Type B pancreatic cell (in vitro differentiated cells): Measurements from ENCODE around the gene CSTPP1. TPM values are rescaled to one million over a fixed set of nuclear protein-coding genes. Genes with fewer than 3 reads are reported as not detected.
"Not testable (repeated sequence)": the region's sequence is repeated elsewhere in the genome, so short reads cannot be mapped to it uniquely, and the experiment has no call there.

ENCODE experiments used
- DNase-seq: peaks from one replicate; pipeline ENCODE4 v3.0.0; 2021; ENCODE audit warnings: mixed read lengths; ENCODE audit not compliant: unreplicated experiment; ENCODE audit errors: extremely low spot score
- H3K27ac Mint-ChIP-seq: 2 replicates; pipeline ENCODE4 v1.8.0; 2021; ENCODE audit warnings: mild to moderate bottlenecking, mixed read lengths
- H3K27me3 Mint-ChIP-seq: 2 replicates; pipeline ENCODE4 v1.8.0; 2021; ENCODE audit warnings: mixed read lengths
- H3K36me3 Mint-ChIP-seq: 2 replicates; pipeline ENCODE4 v1.8.0; 2021; ENCODE audit warnings: mixed read lengths
- H3K4me1 Mint-ChIP-seq: one replicate; pipeline ENCODE4 v1.8.0; 2021; ENCODE audit warnings: mixed read lengths; ENCODE audit not compliant: unreplicated experiment
- H3K4me3 Mint-ChIP-seq: 2 replicates; pipeline ENCODE4 v1.8.0; 2021; ENCODE audit warnings: mild to moderate bottlenecking, mixed read lengths
- H3K9me3 Mint-ChIP-seq: 2 replicates; pipeline ENCODE4 v1.8.0; 2021; ENCODE audit warnings: mixed read lengths
- total RNA-seq: library from RNA; stranded (reverse); gene quantifications from 2 replicates; pipeline ENCODE4 v1.2.1, GENCODE V29; 2021; ENCODE audit warnings: low replicate concordance
- TF ChIP-seq, protein P1 (sequence below): fragments of 200-600 bp; sonication (generic); conservative IDR thresholded peaks from 2 replicates; pipeline ENCODE4 v1.5.0; 2021; ENCODE audit warnings: antibody characterized with exemption, mild to moderate bottlenecking

CSTPP1 gene
- total RNA-seq, 1 donor from 2014 or later: 44.4 TPM

DNA sequence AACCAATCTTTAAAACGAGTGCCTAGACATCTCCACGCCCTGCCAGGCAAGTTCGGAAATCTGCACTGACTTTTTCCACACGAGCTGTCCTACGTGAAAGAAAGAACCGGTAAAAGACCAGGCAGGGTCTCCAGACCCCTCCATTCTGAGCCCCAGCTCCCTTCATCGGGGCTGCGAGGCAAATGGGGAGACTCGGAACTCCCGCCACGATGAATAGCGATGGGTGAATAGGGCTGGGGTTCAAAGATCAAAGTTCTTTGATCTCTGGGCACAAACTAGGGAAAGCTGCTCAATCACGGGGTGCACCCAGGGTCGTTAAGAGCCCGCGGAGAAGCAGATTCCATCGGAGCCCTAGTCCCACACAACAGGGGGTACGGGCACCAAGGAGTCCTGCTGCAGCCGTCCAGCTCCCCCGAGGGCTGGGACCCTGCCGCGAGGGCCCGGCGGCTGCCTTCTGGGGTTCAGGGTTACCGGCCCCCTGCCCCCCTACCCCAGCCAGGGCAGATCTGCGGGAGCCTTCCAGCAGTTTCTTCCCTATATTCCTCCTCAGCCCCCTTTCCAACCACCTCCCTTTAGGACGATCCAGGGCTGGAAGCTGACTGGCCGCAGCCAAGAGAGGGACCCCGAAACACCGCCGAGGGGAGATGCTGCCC, 19.3 kb upstream of the CSTPP1 start:
- peaks cover 20% of the 10 kb centered on the region for H3K27me3 Mint-ChIP-seq
- no peaks in the 10 kb centered on the region for H3K36me3 Mint-ChIP-seq
- peak overlapping the region; percentile 88 for H3K27ac Mint-ChIP-seq
- no peaks in the 10 kb centered on the region for H3K9me3 Mint-ChIP-seq
- TF ChIP-seq, protein P1, sequence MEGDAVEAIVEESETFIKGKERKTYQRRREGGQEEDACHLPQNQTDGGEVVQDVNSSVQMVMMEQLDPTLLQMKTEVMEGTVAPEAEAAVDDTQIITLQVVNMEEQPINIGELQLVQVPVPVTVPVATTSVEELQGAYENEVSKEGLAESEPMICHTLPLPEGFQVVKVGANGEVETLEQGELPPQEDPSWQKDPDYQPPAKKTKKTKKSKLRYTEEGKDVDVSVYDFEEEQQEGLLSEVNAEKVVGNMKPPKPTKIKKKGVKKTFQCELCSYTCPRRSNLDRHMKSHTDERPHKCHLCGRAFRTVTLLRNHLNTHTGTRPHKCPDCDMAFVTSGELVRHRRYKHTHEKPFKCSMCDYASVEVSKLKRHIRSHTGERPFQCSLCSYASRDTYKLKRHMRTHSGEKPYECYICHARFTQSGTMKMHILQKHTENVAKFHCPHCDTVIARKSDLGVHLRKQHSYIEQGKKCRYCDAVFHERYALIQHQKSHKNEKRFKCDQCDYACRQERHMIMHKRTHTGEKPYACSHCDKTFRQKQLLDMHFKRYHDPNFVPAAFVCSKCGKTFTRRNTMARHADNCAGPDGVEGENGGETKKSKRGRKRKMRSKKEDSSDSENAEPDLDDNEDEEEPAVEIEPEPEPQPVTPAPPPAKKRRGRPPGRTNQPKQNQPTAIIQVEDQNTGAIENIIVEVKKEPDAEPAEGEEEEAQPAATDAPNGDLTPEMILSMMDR: no peak
- peaks cover 60% of the 10 kb centered on the region for H3K4me1 Mint-ChIP-seq
- DNase-seq: no peak
- peak overlapping the region; percentile 94 for H3K4me3 Mint-ChIP-seq

DNA sequence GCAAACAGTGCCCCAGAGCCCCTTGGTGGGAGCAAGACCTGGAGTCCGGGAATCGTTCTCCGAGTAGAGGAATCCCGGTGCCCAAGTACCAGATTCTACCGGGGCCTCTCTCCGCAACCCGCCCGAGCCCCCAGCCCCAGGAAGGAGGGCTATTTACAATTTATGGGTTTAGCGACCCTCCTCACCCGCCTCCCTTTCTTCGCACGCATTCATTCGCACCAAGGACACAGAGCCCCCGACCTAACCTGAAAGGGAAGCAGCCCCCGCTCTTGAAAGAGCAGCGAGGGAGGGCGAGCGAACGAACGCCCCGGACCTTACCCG, 18.8 kb upstream of the CSTPP1 start:
- Mint-ChIP-seq H3K9me3 (no peaks in the 10 kb centered on the region), H3K4me3 (peak overlapping the region; percentile 94), H3K4me1 (peaks cover 55% of the 10 kb centered on the region), H3K36me3 (no peaks in the 10 kb centered on the region), H3K27ac (peak overlapping the region; percentile 70), H3K27me3 (peaks cover 20% of the 10 kb centered on the region)
- DNase-seq: no peak
- TF ChIP-seq, protein P1: no peak

DNA sequence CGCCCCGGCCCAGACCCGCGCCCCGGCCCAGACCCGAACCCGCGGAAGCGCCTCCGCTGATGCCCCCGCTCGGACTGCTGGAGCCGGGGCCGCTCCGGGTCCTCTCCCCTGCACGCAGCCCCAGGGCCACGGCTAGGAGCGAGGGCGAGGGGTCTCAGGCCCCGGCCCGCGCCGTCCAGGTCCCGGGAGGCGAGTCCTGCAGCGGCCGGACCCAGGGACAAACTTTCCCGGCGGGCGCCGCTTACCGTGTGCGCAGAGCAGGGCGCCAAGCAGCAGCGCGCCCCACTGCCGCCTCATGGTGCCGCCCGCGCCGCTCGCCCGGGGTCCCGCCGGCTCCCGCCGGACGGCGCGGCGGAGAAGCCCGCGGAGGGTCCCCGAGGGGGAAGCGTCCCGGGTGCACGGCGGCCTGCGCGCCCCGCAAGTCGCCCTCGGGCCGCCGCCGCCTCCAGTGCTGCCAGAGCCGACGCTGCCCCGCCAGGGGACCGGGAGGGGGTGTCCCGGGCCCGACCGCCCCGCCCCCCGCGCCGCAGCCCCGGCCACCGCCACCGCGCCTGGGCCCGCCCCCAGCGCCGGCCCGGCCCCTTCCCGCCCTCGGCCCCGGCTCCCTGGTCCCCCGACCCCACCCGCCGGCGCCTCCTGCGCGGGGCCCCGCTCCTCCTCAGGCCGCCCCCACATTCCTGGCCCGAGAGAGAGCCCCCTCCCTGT, 18.3 kb upstream of the CSTPP1 start, which contains the start of gene LRP4:
Gene LRP4 (minus strand): TSS at position 468 of the 705 bp plus-strand sequence. CDS start 171 bp downstream, at position 297.
- TF ChIP-seq, protein P1: no peak
- H3K4me1 Mint-ChIP-seq: peaks cover 50% of the 10 kb centered on the region
- DNase-seq: no peak
- H3K9me3 Mint-ChIP-seq: no peaks in the 10 kb centered on the region
- H3K27me3 Mint-ChIP-seq: peaks cover 18% of the 10 kb centered on the region
- H3K4me3 Mint-ChIP-seq: peak within 1 kb of the TSS; percentile 94
- no peaks in the 10 kb centered on the region for H3K36me3 Mint-ChIP-seq
- peak within 1 kb of the TSS; percentile 70 for H3K27ac Mint-ChIP-seq

DNA sequence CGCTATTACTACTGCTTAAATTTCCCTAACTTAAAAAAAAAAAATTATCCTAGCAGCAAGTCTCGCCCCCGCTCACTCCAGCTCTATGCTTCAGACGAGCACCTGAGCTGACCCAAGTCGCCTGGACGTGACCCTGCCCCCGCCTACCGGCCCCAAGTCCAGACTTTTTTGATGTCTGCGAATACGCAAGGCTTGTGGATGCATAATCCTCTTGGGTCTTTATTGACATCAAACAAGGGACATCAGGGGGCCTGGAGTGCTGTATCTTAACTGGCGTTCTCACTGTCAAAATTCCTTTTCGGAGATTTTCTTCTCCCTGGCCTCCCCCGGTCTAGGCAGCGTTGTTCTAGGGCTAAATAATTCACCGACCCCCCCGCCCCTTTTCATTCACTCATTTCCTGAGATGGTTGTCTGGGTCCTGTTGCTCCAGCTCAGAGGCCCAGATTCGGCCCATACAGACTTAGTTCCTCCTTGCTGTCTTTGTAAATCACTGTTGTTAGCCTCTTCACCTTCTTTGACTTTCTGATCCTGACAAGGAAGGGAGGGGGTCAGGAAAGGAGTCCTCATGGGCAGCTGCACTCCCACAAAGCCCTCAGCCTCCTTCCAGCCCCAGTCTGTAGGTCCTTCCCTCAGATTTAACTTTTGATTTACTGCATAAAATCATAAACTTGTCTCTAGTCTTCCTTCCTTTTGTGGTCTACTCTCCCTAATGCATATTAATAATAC, 17.6 kb upstream of the CSTPP1 start:
- Mint-ChIP-seq H3K27ac (peak overlapping the region; percentile 44), H3K4me3 (peak overlapping the region; percentile 90), H3K4me1 (peaks cover 42% of the 10 kb centered on the region), H3K36me3 (no peaks in the 10 kb centered on the region), H3K9me3 (no peaks in the 10 kb centered on the region), H3K27me3 (peaks cover 18% of the 10 kb centered on the region)
- DNase-seq: no peak
- TF ChIP-seq, protein P1: no peak

DNA sequence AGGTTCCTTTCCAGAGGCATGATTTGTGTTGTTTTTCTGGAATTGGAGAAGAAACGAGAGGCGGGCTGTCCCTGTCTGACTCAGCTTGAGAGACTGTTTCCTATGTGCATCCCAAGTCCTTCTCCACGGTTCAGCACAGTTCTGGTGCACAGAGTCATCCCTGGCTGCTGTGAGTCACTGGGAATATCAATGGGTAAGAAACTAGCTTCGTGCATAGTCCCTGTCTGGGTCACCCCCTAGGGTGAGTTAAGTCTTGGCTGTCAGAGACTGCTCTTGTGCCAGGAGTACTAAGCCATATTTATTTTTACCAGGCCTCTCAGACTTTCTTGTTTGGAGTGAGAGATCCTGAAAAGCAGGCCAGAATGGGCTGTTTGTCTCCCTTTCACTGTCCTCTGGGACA, 15.8 kb upstream of the CSTPP1 start:
- TF ChIP-seq, protein P1: no peak
- Mint-ChIP-seq H3K36me3 (no peaks in the 10 kb centered on the region), H3K27me3 (peaks cover 13% of the 10 kb centered on the region), H3K4me3 (no peak overlapping the region), H3K4me1 (peaks cover 27% of the 10 kb centered on the region), H3K27ac (no peak overlapping the region), H3K9me3 (no peaks in the 10 kb centered on the region)
- DNase-seq: no peak

DNA sequence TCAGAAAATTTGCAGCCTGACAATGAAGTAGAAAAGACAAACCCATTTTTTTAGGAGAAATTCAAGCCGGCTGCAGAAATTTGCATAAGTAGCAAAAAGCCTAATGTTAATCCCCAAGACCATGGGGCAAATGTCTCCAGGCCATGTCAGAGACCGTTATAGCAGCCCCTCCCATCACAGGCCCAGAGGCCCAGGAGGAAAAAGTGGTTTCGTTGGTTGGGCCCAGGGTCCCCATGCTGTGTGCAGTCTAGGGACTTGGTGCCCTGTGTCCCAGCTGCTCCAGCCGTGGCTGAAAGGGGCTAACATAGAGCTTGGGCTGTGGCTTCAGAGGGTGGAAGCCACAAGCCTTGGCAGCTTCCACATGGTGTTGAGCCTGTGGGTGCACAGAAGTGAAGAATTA, 8.6 kb upstream of the CSTPP1 start:
- DNase-seq, H3K27ac Mint-ChIP-seq, H3K36me3 Mint-ChIP-seq, H3K9me3 Mint-ChIP-seq, H3K4me1 Mint-ChIP-seq, H3K4me3 Mint-ChIP-seq, H3K27me3 Mint-ChIP-seq: not testable (repeated sequence)

DNA sequence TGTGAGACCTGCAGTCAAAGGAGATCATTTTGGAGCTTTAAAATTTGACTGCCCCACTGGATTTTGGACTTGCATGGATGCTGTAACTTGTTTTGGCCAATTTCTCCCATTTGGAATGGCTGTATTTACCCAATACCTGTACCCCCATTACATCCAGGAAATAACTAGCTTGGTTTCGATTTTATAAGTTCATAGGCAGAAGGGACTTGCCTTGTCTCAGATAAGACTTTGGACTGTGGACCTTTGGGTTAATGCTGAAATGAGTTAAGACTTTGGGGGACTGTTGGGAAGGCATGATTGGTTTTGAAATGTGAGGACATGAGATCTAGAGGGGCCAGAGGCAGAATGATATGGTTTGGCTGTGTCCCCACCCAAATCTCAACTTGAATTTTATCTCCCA, 7.9 kb upstream of the CSTPP1 start:
- H3K36me3 Mint-ChIP-seq: not testable (repeated sequence)

More for the DNA sequence above, 7.9 kb upstream of the CSTPP1 start:
- peak overlapping the region; percentile 3 for H3K27ac Mint-ChIP-seq
- not testable (repeated sequence) for H3K4me3 Mint-ChIP-seq, DNase-seq, H3K27me3 Mint-ChIP-seq, H3K9me3 Mint-ChIP-seq, H3K4me1 Mint-ChIP-seq
